Hepatocyte (in vitro differentiated cells): Measurements from ENCODE around the gene GTF2A2.

Experiments used
- EZH2 ChIP-seq: fragments of 200-600 bp; sonication (generic); IDR thresholded peaks from 2 replicates; pipeline ENCODE4 v1.6.1; 2016; ENCODE audit warnings: antibody characterized with exemption, mild to moderate bottlenecking, borderline replicate concordance
- EZH2phosphoT487 ChIP-seq: fragments of 200-600 bp; sonication (generic); IDR thresholded peaks from one replicate; pipeline ENCODE4 v1.6.1; 2018; ENCODE audit warnings: antibody characterized with exemption, mild to moderate bottlenecking, low read depth, moderate library complexity; ENCODE audit not compliant: unreplicated experiment, severe bottlenecking
- TF ChIP-seq, protein P1 (sequence below): fragments of 200-600 bp; sonication (generic); IDR thresholded peaks from 2 replicates; pipeline ENCODE4 v1.5.1; 2016; ENCODE audit warnings: antibody characterized with exemption, mild to moderate bottlenecking; ENCODE audit not compliant: poor library complexity

DNA sequence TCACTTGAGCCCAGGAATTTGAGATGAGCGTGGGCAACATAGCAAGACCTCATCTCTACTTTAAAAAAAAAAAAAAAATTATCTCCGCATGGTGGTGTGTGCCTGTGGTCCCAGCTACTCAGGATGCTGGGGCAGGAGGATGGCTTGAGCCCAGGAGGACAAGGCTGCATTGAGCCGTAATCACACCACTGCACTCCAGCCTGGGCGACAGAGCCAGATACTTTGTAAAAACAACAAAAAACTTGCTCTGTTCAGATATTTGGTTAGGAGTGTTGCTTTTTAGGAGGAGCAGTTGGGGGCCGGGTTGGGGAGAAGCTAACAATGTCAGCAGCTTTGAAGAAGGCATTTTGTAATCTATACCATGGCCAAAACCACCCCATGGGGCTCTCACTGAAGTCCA lies 41.7 kb downstream of the GTF2A2 start:
- TF ChIP-seq, protein P1, sequence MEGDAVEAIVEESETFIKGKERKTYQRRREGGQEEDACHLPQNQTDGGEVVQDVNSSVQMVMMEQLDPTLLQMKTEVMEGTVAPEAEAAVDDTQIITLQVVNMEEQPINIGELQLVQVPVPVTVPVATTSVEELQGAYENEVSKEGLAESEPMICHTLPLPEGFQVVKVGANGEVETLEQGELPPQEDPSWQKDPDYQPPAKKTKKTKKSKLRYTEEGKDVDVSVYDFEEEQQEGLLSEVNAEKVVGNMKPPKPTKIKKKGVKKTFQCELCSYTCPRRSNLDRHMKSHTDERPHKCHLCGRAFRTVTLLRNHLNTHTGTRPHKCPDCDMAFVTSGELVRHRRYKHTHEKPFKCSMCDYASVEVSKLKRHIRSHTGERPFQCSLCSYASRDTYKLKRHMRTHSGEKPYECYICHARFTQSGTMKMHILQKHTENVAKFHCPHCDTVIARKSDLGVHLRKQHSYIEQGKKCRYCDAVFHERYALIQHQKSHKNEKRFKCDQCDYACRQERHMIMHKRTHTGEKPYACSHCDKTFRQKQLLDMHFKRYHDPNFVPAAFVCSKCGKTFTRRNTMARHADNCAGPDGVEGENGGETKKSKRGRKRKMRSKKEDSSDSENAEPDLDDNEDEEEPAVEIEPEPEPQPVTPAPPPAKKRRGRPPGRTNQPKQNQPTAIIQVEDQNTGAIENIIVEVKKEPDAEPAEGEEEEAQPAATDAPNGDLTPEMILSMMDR, result no peak
- TF ChIP-seq EZH2, result no peak
- TF ChIP-seq EZH2phosphoT487, result no peak
